T-helper 2 cell treated with Interferon-gamma antibody and Interleukin-4, amounts not matched to agents 5 μg/mL and 100 μg/mL, for 36 hours (primary cell): Measurements from ENCODE around the gene SCAF8.
"Not testable (repeated sequence)": the region's sequence is repeated elsewhere in the genome, so short reads cannot be mapped to it uniquely, and the experiment has no call there.

Source experiments
- DNase-seq: peaks from one replicate; pipeline ENCODE4 v3.0.0; 2021; ENCODE audit warnings: low spot score
- H3K27ac Mint-ChIP-seq: one replicate; pipeline ENCODE4 v1.8.0; 2021; ENCODE audit warnings: mild to moderate bottlenecking, mixed read lengths
- H3K27me3 Mint-ChIP-seq: one replicate; pipeline ENCODE4 v1.8.0; 2021; ENCODE audit warnings: low read depth, mixed read lengths
- H3K36me3 Mint-ChIP-seq: one replicate; pipeline ENCODE4 v1.8.0; 2021; ENCODE audit warnings: low read depth, mixed read lengths
- H3K4me1 Mint-ChIP-seq: one replicate; pipeline ENCODE4 v1.8.0; 2021; ENCODE audit warnings: low read depth, mixed read lengths
- H3K4me3 Mint-ChIP-seq: one replicate; pipeline ENCODE4 v1.8.0; 2022; ENCODE audit warnings: mild to moderate bottlenecking, moderate library complexity, mixed read lengths
- H3K9me3 Mint-ChIP-seq: one replicate; pipeline ENCODE4 v1.8.0; 2021; ENCODE audit warnings: mixed read lengths

The SCAF8 gene

GRCh38 chr6:154749341-154749740 lies 16.1 kb downstream of the SCAF8 start:
- no peak overlapping the region for H3K4me3 Mint-ChIP-seq
- peaks cover 20% of the 10 kb centered on the region for H3K4me1 Mint-ChIP-seq
- H3K27me3 Mint-ChIP-seq = no peaks in the 10 kb centered on the region
- no peaks in the 10 kb centered on the region for H3K9me3 Mint-ChIP-seq
- H3K27ac Mint-ChIP-seq = no peak overlapping the region
- no peak for DNase-seq
- H3K36me3 Mint-ChIP-seq = peaks cover 15% of the 10 kb centered on the region

- Mint-ChIP-seq H3K4me1 (peaks cover 23% of the 10 kb centered on the region), H3K36me3 (peaks cover 14% of the 10 kb centered on the region), H3K27ac (no peak overlapping the region), H3K9me3 (no peaks in the 10 kb centered on the region), H3K4me3 (no peak overlapping the region), H3K27me3 (no peaks in the 10 kb centered on the region)
- DNase-seq = no peak
Measured at GRCh38 chr6:154751011-154751800, 18.0 kb downstream of the SCAF8 start.

- Mint-ChIP-seq H3K36me3 (peaks cover 13% of the 10 kb centered on the region), H3K27ac (no peak overlapping the region)
Measured at GRCh38 chr6:154752022-154752421, 18.8 kb downstream of the SCAF8 start.

GRCh38 chr6:154754152-154754551 lies 20.9 kb downstream of the SCAF8 start:
- H3K4me3 Mint-ChIP-seq = no peak overlapping the region
- no peak overlapping the region for H3K27ac Mint-ChIP-seq
- H3K4me1 Mint-ChIP-seq = peaks cover 26% of the 10 kb centered on the region
- H3K36me3 Mint-ChIP-seq = peaks cover 17% of the 10 kb centered on the region
- H3K27me3 Mint-ChIP-seq = no peaks in the 10 kb centered on the region
- H3K9me3 Mint-ChIP-seq = no peaks in the 10 kb centered on the region
- no peak for DNase-seq

More at GRCh38 chr6:154752022-154752421, 18.8 kb downstream of the SCAF8 start:
- Mint-ChIP-seq H3K9me3 (no peaks in the 10 kb centered on the region), H3K4me3 (no peak overlapping the region), H3K4me1 (peaks cover 22% of the 10 kb centered on the region), H3K27me3 (no peaks in the 10 kb centered on the region)
- no peak for DNase-seq

- H3K36me3 Mint-ChIP-seq = peaks cover 7% of the 10 kb centered on the region
- no peaks in the 10 kb centered on the region for H3K27me3 Mint-ChIP-seq
- H3K4me1 Mint-ChIP-seq = peaks cover 12% of the 10 kb centered on the region
- no peak overlapping the region for H3K4me3 Mint-ChIP-seq
- H3K9me3 Mint-ChIP-seq = no peaks in the 10 kb centered on the region
- no peak for DNase-seq
- H3K27ac Mint-ChIP-seq = no peak overlapping the region
Measured at GRCh38 chr6:154757352-154758050, 24.3 kb downstream of the SCAF8 start.

- H3K36me3 Mint-ChIP-seq = peaks cover 10% of the 10 kb centered on the region
- peaks cover 15% of the 10 kb centered on the region for H3K4me1 Mint-ChIP-seq
- no peaks in the 10 kb centered on the region for H3K9me3 Mint-ChIP-seq
- DNase-seq = no peak
- no peak overlapping the region for H3K27ac Mint-ChIP-seq
- no peak overlapping the region for H3K4me3 Mint-ChIP-seq
- H3K27me3 Mint-ChIP-seq = no peaks in the 10 kb centered on the region
Measured at GRCh38 chr6:154758125-154758524, 24.9 kb downstream of the SCAF8 start.

- H3K9me3 Mint-ChIP-seq = no peaks in the 10 kb centered on the region
- peaks cover 8% of the 10 kb centered on the region for H3K36me3 Mint-ChIP-seq
- peaks cover 8% of the 10 kb centered on the region for H3K4me1 Mint-ChIP-seq
- H3K27ac Mint-ChIP-seq = no peak overlapping the region
- no peak for DNase-seq
- H3K4me3 Mint-ChIP-seq = no peak overlapping the region
- H3K27me3 Mint-ChIP-seq = no peaks in the 10 kb centered on the region
Measured at GRCh38 chr6:154763650-154764049, 30.4 kb downstream of the SCAF8 start.

GRCh38 chr6:154765273-154765672 lies 32.1 kb downstream of the SCAF8 start:
- no peak for DNase-seq
- peaks cover 11% of the 10 kb centered on the region for H3K36me3 Mint-ChIP-seq
- H3K27ac Mint-ChIP-seq = no peak overlapping the region
- no peaks in the 10 kb centered on the region for H3K9me3 Mint-ChIP-seq
- peaks cover 9% of the 10 kb centered on the region for H3K4me1 Mint-ChIP-seq
- no peaks in the 10 kb centered on the region for H3K27me3 Mint-ChIP-seq
- no peak overlapping the region for H3K4me3 Mint-ChIP-seq

GRCh38 chr6:154766288-154766687 lies 33.1 kb downstream of the SCAF8 start:
- peaks cover 17% of the 10 kb centered on the region for H3K36me3 Mint-ChIP-seq
- peaks cover 10% of the 10 kb centered on the region for H3K4me1 Mint-ChIP-seq
- DNase-seq = no peak
- H3K27ac Mint-ChIP-seq = no peak overlapping the region
- no peaks in the 10 kb centered on the region for H3K27me3 Mint-ChIP-seq
- no peak overlapping the region for H3K4me3 Mint-ChIP-seq
- no peaks in the 10 kb centered on the region for H3K9me3 Mint-ChIP-seq

- no peak for DNase-seq
- no peak overlapping the region for H3K27ac Mint-ChIP-seq
- no peaks in the 10 kb centered on the region for H3K27me3 Mint-ChIP-seq
- peaks cover 21% of the 10 kb centered on the region for H3K36me3 Mint-ChIP-seq
- H3K4me1 Mint-ChIP-seq = peaks cover 10% of the 10 kb centered on the region
- H3K9me3 Mint-ChIP-seq = no peaks in the 10 kb centered on the region
- H3K4me3 Mint-ChIP-seq = no peak overlapping the region
Measured at GRCh38 chr6:154767003-154767723, 33.9 kb downstream of the SCAF8 start.

- H3K27ac Mint-ChIP-seq = no peak overlapping the region
- DNase-seq = no peak
- H3K4me3 Mint-ChIP-seq = no peak overlapping the region
- peaks cover 18% of the 10 kb centered on the region for H3K36me3 Mint-ChIP-seq
- no peaks in the 10 kb centered on the region for H3K27me3 Mint-ChIP-seq
- H3K9me3 Mint-ChIP-seq = no peaks in the 10 kb centered on the region
- H3K4me1 Mint-ChIP-seq = peaks cover 9% of the 10 kb centered on the region
Measured at GRCh38 chr6:154768280-154768679, 35.1 kb downstream of the SCAF8 start.

- no peak for DNase-seq
- H3K4me1 Mint-ChIP-seq = peaks cover 10% of the 10 kb centered on the region
- no peak overlapping the region for H3K4me3 Mint-ChIP-seq
- H3K27ac Mint-ChIP-seq = no peak overlapping the region
- no peaks in the 10 kb centered on the region for H3K9me3 Mint-ChIP-seq
- peaks cover 29% of the 10 kb centered on the region for H3K36me3 Mint-ChIP-seq
- H3K27me3 Mint-ChIP-seq = no peaks in the 10 kb centered on the region
Measured at GRCh38 chr6:154773610-154774089, 40.4 kb downstream of the SCAF8 start.

GRCh38 chr6:154779157-154779556 lies 45.9 kb downstream of the SCAF8 start:
- not testable (repeated sequence) for H3K4me3 Mint-ChIP-seq, DNase-seq, H3K27me3 Mint-ChIP-seq, H3K27ac Mint-ChIP-seq, H3K9me3 Mint-ChIP-seq
- Mint-ChIP-seq H3K4me1 (peaks cover 15% of the 10 kb centered on the region), H3K36me3 (peaks cover 42% of the 10 kb centered on the region)

GRCh38 chr6:154782193-154782592 lies 49.0 kb downstream of the SCAF8 start:
- no peaks in the 10 kb centered on the region for H3K27me3 Mint-ChIP-seq
- no peak overlapping the region for H3K27ac Mint-ChIP-seq
- H3K4me1 Mint-ChIP-seq = peaks cover 22% of the 10 kb centered on the region
- H3K4me3 Mint-ChIP-seq = no peak overlapping the region
- H3K36me3 Mint-ChIP-seq = peaks cover 41% of the 10 kb centered on the region
- no peaks in the 10 kb centered on the region for H3K9me3 Mint-ChIP-seq
- no peak for DNase-seq
